Measurements from ENCODE around the gene PACS1.
"Not testable (repeated sequence)": the region's sequence is repeated elsewhere in the genome, so short reads cannot be mapped to it uniquely, and the experiment has no call there.

PACS1 gene

GRCh38 chr11:66262696-66263095, 192.6 kb downstream of the PACS1 start:
- no peak for DNase-seq

- no peak for DNase-seq
Observed at GRCh38 chr11:66263231-66263630, 193.2 kb downstream of the PACS1 start.

GRCh38 chr11:66263785-66264184, 193.7 kb downstream of the PACS1 start:
- DNase-seq: no peak

- no peak for DNase-seq
Observed at GRCh38 chr11:66264383-66264782, 194.3 kb downstream of the PACS1 start.

GRCh38 chr11:66264914-66265313, 194.8 kb downstream of the PACS1 start:
- DNase-seq: peak in 1 of 2 experiments; percentile 18

GRCh38 chr11:66265531-66266377, 195.7 kb downstream of the PACS1 start:
- DNase-seq: no peak

- DNase-seq: no peak
Observed at GRCh38 chr11:66266378-66267038, 196.4 kb downstream of the PACS1 start.

GRCh38 chr11:66267039-66267378, 196.9 kb downstream of the PACS1 start:
- DNase-seq: no peak

- peak; percentile 75 to 79 for DNase-seq
Observed at GRCh38 chr11:66267379-66268243, 197.5 kb downstream of the PACS1 start.

- DNase-seq: peak; percentile 99
Observed at GRCh38 chr11:66268244-66268951, 198.3 kb downstream of the PACS1 start, which contains the start of gene RAB1B. TSS of gene RAB1B (plus strand) at chr11:66268639. CDS start at chr11:66268680, 41 bp downstream.

GRCh38 chr11:66268952-66269905, 199.2 kb downstream of the PACS1 start:
- DNase-seq: no peak

- DNase-seq: no peak
Observed at GRCh38 chr11:66271816-66272215, 201.7 kb downstream of the PACS1 start.

GRCh38 chr11:66272596-66272995, 202.5 kb downstream of the PACS1 start:
- DNase-seq: no peak

- DNase-seq: no peak
Observed at GRCh38 chr11:66274219-66274618, 204.1 kb downstream of the PACS1 start.

- no peak for DNase-seq
Observed at GRCh38 chr11:66275396-66275795, 205.3 kb downstream of the PACS1 start.

GRCh38 chr11:66275984-66276612, 206.0 kb downstream of the PACS1 start:
- DNase-seq: no peak

GRCh38 chr11:66276619-66277018, 206.5 kb downstream of the PACS1 start:
- not testable (repeated sequence) for DNase-seq

- DNase-seq: not testable (repeated sequence)
Observed at GRCh38 chr11:66277064-66277463, 207.0 kb downstream of the PACS1 start.

GRCh38 chr11:66277471-66278362, 207.6 kb downstream of the PACS1 start, which contains the start of gene CNIH2:
TSS of gene CNIH2 (plus strand) at chr11:66278175. CDS start at chr11:66278457, 282 bp downstream.
- peak in 1 of 2 experiments; percentile 9 for DNase-seq
